Fibroblast of lung (primary cell): ENCODE results near the gene CACNG7.

Experiments used
- CTCF ChIP-seq, 2 donors: IDR thresholded peaks in 1 of 2; conservative IDR thresholded peaks in 1 of 2; 1 replicate in 1 of 2; 2 replicates in 1 of 2; pipeline ENCODE4 v1.5.1; 2011 to 2012; ENCODE audit warnings: low read length in 2 of 2, control low read depth in 1 of 2, inconsistent platforms in 1 of 2, low read depth in 1 of 2, mild to moderate bottlenecking in 1 of 2
- EZH2 ChIP-seq: IDR thresholded peaks from 2 replicates; pipeline ENCODE4 v1.5.1; 2012; ENCODE audit warnings: low read length, control low read depth, mild to moderate bottlenecking; ENCODE audit errors: missing control alignments

GRCh38 chr19:53988981-53989380 lies 79.9 kb downstream of the CACNG7 start:
- TF ChIP-seq CTCF (conservative IDR thresholded peaks at IDR 0.05 in 1 of 2, IDR thresholded peaks at IDR 0.05 in 1 of 2; ENCODE audit: low read depth in 1 of 2, low read length in 2 of 2) (no peak), EZH2 (no peak)
